Right lobe of liver (tissue), 4 donors: ENCODE results near the gene ARSD.
"Not testable (repeated sequence)": the region's sequence is repeated elsewhere in the genome, so short reads cannot be mapped to it uniquely, and the experiment has no call there.

ENCODE experiments used
- CTCF ChIP-seq, 4 donors: fragments of 200-600 bp in 3 of 4; fragments of 450-650 bp in 1 of 4; IDR thresholded peaks; one replicate each; pipeline versions ENCODE4 v1.5.1 to v1.8.0; 2016 to 2022; ENCODE audit warnings: antibody characterized with exemption in 4 of 4, mild to moderate bottlenecking in 2 of 4
- POLR2A ChIP-seq: fragments of 450-650 bp; IDR thresholded peaks from one replicate; pipeline ENCODE4 v1.6.1; 2017; ENCODE audit warnings: antibody characterized with exemption, mild to moderate bottlenecking
- donor health status: DM: no; HTN: no; CAD: no.
- donor health status: DM: no; HTN: no; CAD: no.
- donor health status: DM: no; HTN: yes; CAD: no.

DNA sequence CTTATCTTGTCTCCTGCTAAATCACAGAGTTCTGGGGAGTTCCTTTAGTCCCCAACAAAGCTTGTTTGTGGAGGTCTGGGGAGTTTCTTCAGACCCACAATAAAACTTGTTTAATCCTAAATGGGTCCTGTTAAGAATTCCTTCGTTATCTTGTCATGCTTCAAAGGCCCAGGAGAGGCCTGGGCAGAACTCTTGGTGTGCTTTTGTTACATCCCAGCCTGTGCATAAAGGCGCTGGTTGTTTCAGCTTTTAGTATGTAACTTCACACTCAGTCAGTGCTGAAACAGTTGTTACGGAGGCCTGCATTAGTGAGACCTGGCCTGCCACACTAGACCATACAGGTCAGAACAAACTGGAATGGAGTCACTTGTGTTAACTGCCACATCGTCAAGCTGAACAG is 2.9 kb downstream of the ARSD start:
- not testable (repeated sequence) for TF ChIP-seq CTCF (IDR thresholded peaks at IDR 0.05); POLR2A
